Measurements from ENCODE around the gene LRRC27. TPM values are rescaled to one million over a fixed set of nuclear protein-coding genes. Genes with fewer than 3 reads are reported as not detected.
"Not testable (repeated sequence)": the region's sequence is repeated elsewhere in the genome, so short reads cannot be mapped to it uniquely, and the experiment has no call there.

LRRC27 gene
- total RNA-seq, 2 experiments from 2014 or later, result 13.0 to 17.3 TPM

DNA sequence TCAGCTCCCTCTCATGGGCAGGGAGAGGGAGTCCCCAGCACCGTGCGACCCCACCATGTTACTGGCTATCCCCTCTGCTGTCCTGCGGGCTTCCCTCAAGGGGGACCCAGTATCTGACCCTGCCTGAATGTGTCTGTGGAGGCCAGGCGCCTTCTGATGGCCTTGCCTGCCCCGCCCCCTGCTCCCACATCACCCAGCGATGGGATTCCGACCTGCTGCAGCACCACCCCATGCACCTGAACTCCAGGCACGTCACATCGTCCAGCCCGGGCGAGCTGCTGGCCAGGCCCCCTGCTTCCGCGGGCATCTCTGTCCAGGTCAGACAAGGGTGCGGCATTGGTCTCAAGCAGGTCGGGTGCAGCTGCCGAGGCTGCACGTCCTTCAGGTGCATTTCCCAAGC, 19.0 kb downstream of the LRRC27 start:
- Histone ChIP-seq H4K20me1 (ENCODE audit: insufficient read depth, low read length) (no peaks in the 10 kb centered on the region), H3K9me3 (ENCODE audit: low read length) (no peaks in the 10 kb centered on the region), H3K79me2 (ENCODE audit: insufficient read depth, low read depth, low read length) (no peaks in the 10 kb centered on the region), H3K9me2 (ENCODE audit: insufficient read depth, low read length) (no peaks in the 10 kb centered on the region), H2AFZ (ENCODE audit: low read length) (no peak overlapping the region), H3K4me1 (ENCODE audit: insufficient read depth, low read length, poor library complexity, severe bottlenecking) (peaks cover 9% of the 10 kb centered on the region), H3K4me3 (ENCODE audit: low read depth, low read length, poor library complexity, severe bottlenecking) (no peak overlapping the region), H3K27ac (ENCODE audit: low read depth, low read length, poor library complexity, severe bottlenecking) (no peak overlapping the region), H3K36me3 (ENCODE audit: insufficient read depth, low read length) (no peaks in the 10 kb centered on the region), H3K4me2 (ENCODE audit: low read length) (no peak overlapping the region)
- DNase-seq (ENCODE audit: low spot score), result no peak
- TF ChIP-seq, protein P1, sequence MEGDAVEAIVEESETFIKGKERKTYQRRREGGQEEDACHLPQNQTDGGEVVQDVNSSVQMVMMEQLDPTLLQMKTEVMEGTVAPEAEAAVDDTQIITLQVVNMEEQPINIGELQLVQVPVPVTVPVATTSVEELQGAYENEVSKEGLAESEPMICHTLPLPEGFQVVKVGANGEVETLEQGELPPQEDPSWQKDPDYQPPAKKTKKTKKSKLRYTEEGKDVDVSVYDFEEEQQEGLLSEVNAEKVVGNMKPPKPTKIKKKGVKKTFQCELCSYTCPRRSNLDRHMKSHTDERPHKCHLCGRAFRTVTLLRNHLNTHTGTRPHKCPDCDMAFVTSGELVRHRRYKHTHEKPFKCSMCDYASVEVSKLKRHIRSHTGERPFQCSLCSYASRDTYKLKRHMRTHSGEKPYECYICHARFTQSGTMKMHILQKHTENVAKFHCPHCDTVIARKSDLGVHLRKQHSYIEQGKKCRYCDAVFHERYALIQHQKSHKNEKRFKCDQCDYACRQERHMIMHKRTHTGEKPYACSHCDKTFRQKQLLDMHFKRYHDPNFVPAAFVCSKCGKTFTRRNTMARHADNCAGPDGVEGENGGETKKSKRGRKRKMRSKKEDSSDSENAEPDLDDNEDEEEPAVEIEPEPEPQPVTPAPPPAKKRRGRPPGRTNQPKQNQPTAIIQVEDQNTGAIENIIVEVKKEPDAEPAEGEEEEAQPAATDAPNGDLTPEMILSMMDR (conservative IDR thresholded peaks at IDR 0.05; ENCODE audit: low read length), result no peak
- TF ChIP-seq EZH2phosphoT487 (IDR thresholded peaks at IDR 0.05; ENCODE audit: borderline replicate concordance, low read depth, low read length), result no peak
- POLR2A ChIA-PET, result interaction anchor here (1.7 kb wide), 1 partner anchor 8 kb away, joined by 3 read pairs; no protein-coding TSS in a partner anchor
- CTCF ChIA-PET (ENCODE audit: unreplicated experiment), result no interaction called here
- BruUV-seq (replicated peaks), result no TSS peak
- intact Hi-C loops (cut with micrococcal nuclease; ENCODE audit: unreplicated experiment), result no loop called here

DNA sequence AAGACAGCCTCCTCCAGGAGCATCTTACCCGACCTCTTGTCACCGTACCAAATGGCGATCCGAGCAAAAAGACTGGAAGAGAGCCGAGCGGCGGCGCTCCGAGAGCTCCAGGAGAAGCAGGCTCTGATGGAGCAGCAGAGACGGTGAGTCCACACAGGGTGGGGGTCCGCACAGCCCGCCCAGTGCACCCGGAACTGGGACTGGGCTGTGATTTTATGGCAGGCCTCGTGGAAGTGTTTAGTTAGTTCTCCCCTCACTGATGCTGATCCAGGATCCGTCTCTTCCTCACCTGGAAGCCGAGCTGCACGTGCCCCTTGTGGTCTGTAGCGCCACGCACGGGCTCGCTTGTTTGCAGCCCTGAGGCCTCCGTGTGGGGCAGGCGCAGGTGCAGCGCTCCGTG, 19.6 kb downstream of the LRRC27 start:
- no peak overlapping the region for H3K4me2 ChIP-seq (ENCODE audit: low read length)
- no peaks in the 10 kb centered on the region for H3K36me3 ChIP-seq (ENCODE audit: insufficient read depth, low read length)
- no peak overlapping the region for H3K27ac ChIP-seq (ENCODE audit: low read depth, low read length, poor library complexity, severe bottlenecking)
- TF ChIP-seq, protein P1 (conservative IDR thresholded peaks at IDR 0.05; ENCODE audit: low read length), result no peak
- TF ChIP-seq EZH2phosphoT487 (IDR thresholded peaks at IDR 0.05; ENCODE audit: borderline replicate concordance, low read depth, low read length), result no peak
- POLR2A ChIA-PET, result interaction anchor here (1.7 kb wide), 1 partner anchor 9 kb away, joined by 3 read pairs; no protein-coding TSS in a partner anchor
- H3K9me3 ChIP-seq (ENCODE audit: low read length), result no peaks in the 10 kb centered on the region
- H2AFZ ChIP-seq (ENCODE audit: low read length), result no peak overlapping the region
- no peak overlapping the region for H3K4me3 ChIP-seq (ENCODE audit: low read depth, low read length, poor library complexity, severe bottlenecking)
- peak; percentile 25 for DNase-seq (ENCODE audit: low spot score)
- intact Hi-C loops (cut with micrococcal nuclease; ENCODE audit: unreplicated experiment), result loop anchor here (1.0 kb wide), 1 partner anchor 128 kb away; no protein-coding TSS in a partner anchor
- H3K4me1 ChIP-seq (ENCODE audit: insufficient read depth, low read length, poor library complexity, severe bottlenecking), result peaks cover 9% of the 10 kb centered on the region
- H4K20me1 ChIP-seq (ENCODE audit: insufficient read depth, low read length), result no peaks in the 10 kb centered on the region
- BruUV-seq (replicated peaks), result no TSS peak
- no peaks in the 10 kb centered on the region for H3K79me2 ChIP-seq (ENCODE audit: insufficient read depth, low read depth, low read length)
- H3K9me2 ChIP-seq (ENCODE audit: insufficient read depth, low read length), result no peaks in the 10 kb centered on the region
- CTCF ChIA-PET (ENCODE audit: unreplicated experiment), result no interaction called here

DNA sequence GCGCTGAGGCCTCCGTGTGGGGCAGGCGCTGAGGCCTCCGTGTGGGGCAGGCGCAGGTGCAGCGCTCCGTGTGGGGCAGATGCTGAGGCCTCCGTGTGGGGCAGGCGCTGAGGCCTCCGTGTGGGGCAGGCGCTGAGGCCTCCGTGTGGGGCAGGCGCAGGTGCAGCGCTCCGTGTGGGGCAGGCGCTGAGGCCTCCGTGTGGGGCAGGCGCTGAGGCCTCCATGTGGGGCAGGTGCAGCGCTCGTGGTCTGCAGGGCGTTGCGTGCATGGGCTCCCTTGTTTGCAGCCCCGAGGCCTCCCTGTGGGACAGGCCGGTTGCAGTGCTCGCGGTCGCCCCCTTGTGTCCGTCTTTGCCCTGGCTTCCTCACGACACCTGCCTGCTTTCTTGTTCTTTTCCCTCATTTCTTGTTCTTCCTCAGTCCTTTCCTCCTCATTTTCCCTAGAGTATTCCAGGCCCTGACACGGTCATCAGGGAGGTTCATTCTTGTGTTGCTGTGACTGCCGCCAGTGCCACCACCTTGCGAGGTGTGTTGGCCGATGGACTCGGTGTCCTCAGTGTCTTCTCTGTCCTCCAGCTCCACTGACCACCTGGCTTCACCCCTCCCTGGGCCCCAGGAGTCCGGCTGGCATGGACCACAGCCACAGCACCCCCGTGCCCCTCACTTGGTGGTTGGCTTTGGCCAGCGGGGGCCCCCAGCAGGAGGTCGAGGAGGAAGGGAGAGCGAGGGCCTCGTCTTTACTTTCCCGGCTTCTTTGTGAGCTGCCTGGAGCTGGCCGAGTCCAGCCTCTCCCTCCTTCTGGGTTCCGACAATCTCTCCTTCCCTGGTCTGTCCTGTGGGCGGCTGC, 20.7 kb downstream of the LRRC27 start:
- H3K9me3 ChIP-seq (ENCODE audit: low read length), result not testable (repeated sequence)
- peak; percentile 66 for DNase-seq (ENCODE audit: low spot score)
- CTCF ChIA-PET (ENCODE audit: unreplicated experiment), result interaction anchor here (0.6 kb wide), 1 partner anchor 50 kb away, joined by 5 read pairs; no protein-coding TSS in a partner anchor

More for the DNA sequence above, 20.7 kb downstream of the LRRC27 start:
- H3K4me1 ChIP-seq (ENCODE audit: insufficient read depth, low read length, poor library complexity, severe bottlenecking); H3K27ac ChIP-seq (ENCODE audit: low read depth, low read length, poor library complexity, severe bottlenecking); H3K4me3 ChIP-seq (ENCODE audit: low read depth, low read length, poor library complexity, severe bottlenecking); H3K36me3 ChIP-seq (ENCODE audit: insufficient read depth, low read length); H4K20me1 ChIP-seq (ENCODE audit: insufficient read depth, low read length); POLR2A ChIA-PET; H3K79me2 ChIP-seq (ENCODE audit: insufficient read depth, low read depth, low read length); H3K9me2 ChIP-seq (ENCODE audit: insufficient read depth, low read length); BruUV-seq (replicated peaks); H2AFZ ChIP-seq (ENCODE audit: low read length); H3K4me2 ChIP-seq (ENCODE audit: low read length): not testable (repeated sequence)
- intact Hi-C loops (cut with micrococcal nuclease; ENCODE audit: unreplicated experiment), result loop anchor here (1.0 kb wide), 1 partner anchor 129 kb away; no protein-coding TSS in a partner anchor
- TF ChIP-seq, protein P1 (conservative IDR thresholded peaks at IDR 0.05; ENCODE audit: low read length), result peak; percentile 74
